ENCODE measurements around the gene CCL21. TPM values are rescaled to one million over a fixed set of nuclear protein-coding genes. Genes with fewer than 3 reads are reported as not detected.

CCL21 gene
- total and polyA plus RNA-seq, 2 of the 8 experiments (the other 6 are each of a cell fraction or from before 2014, with no cell fraction given): not detected

DNA sequence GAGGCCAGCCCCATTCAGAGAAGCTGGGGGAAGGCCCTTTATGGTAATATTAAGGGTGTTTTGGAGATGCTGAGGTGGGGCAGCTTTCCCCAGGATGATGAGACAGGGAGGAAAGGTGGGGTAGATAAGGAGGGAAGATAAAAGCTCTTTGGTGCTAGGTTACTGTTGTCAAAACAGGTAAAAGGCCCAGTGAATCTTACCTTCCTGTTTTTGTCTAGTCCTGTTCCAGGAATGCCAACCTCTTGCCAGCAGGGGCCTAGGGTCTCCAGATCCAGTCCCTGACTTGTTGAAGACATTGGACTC lies 46.7 kb downstream of the CCL21 start (continued):
- TF ChIP-seq, protein P1, sequence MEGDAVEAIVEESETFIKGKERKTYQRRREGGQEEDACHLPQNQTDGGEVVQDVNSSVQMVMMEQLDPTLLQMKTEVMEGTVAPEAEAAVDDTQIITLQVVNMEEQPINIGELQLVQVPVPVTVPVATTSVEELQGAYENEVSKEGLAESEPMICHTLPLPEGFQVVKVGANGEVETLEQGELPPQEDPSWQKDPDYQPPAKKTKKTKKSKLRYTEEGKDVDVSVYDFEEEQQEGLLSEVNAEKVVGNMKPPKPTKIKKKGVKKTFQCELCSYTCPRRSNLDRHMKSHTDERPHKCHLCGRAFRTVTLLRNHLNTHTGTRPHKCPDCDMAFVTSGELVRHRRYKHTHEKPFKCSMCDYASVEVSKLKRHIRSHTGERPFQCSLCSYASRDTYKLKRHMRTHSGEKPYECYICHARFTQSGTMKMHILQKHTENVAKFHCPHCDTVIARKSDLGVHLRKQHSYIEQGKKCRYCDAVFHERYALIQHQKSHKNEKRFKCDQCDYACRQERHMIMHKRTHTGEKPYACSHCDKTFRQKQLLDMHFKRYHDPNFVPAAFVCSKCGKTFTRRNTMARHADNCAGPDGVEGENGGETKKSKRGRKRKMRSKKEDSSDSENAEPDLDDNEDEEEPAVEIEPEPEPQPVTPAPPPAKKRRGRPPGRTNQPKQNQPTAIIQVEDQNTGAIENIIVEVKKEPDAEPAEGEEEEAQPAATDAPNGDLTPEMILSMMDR (IDR thresholded peaks at IDR 0.05; ENCODE audit: control extremely low read depth in 1 of 3, insufficient read depth in 1 of 3, low read depth in 1 of 3, low read length in 3 of 3): no peak
- TF ChIP-seq BRCA1 (IDR thresholded peaks at IDR 0.05; ENCODE audit: low read depth, low read length) (no peak), HDAC6 (IDR thresholded peaks at IDR 0.05; ENCODE audit: low read depth, low read length) (no peak), CREB1 (IDR thresholded peaks at IDR 0.05) (no peak), YY1 (IDR thresholded peaks at IDR 0.05; ENCODE audit: low read depth, low read length) (no peak), POLR2AphosphoS5 (IDR thresholded peaks at IDR 0.05; ENCODE audit: low read depth, low read length) (no peak), POLR2A (IDR thresholded peaks at IDR 0.05; ENCODE audit: control extremely low read depth in 1 of 2, low read depth in 2 of 2, low read length in 2 of 2) (no peak), SIX5 (IDR thresholded peaks at IDR 0.05; ENCODE audit: low read depth, low read length) (no peak)
- TF ChIP-seq, protein P2, sequence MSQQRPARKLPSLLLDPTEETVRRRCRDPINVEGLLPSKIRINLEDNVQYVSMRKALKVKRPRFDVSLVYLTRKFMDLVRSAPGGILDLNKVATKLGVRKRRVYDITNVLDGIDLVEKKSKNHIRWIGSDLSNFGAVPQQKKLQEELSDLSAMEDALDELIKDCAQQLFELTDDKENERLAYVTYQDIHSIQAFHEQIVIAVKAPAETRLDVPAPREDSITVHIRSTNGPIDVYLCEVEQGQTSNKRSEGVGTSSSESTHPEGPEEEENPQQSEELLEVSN (IDR thresholded peaks at IDR 0.05): no peak

All from H1 (cell line).